Fibroblast of skin of right biceps (primary cell): Measurements from ENCODE around the gene LRRC39.
A peak's percentile ranks its signal among the peaks of the same experiment; 100 is the strongest.
"Not testable (repeated sequence)": the region's sequence is repeated elsewhere in the genome, so short reads cannot be mapped to it uniquely, and the experiment has no call there.

ENCODE experiments used
- DNase-seq: peaks from one replicate; pipeline ENCODE4 v3.0.0-alpha.2; 2013

LRRC39 gene

GRCh38 chr1:100178091-100178490, at the start of gene LRRC39:
Gene LRRC39 (minus strand): TSS chr1:100178256. CDS start chr1:100168516, 9,740 bp downstream.
- DNase-seq = no peak

- DNase-seq = no peak
Measured at GRCh38 chr1:100222428-100222827, 44.4 kb upstream of the LRRC39 start.

GRCh38 chr1:100219883-100220282, 41.8 kb upstream of the LRRC39 start:
- DNase-seq = peak; percentile 9

GRCh38 chr1:100219457-100219856, 41.4 kb upstream of the LRRC39 start:
- DNase-seq = no peak

GRCh38 chr1:100217834-100218233, 39.8 kb upstream of the LRRC39 start:
- DNase-seq = no peak

- DNase-seq = no peak
Measured at GRCh38 chr1:100215101-100215500, 37.0 kb upstream of the LRRC39 start.

GRCh38 chr1:100213141-100213540, 35.1 kb upstream of the LRRC39 start:
- no peak for DNase-seq

- no peak for DNase-seq
Measured at GRCh38 chr1:100206301-100206700, 28.2 kb upstream of the LRRC39 start.

GRCh38 chr1:100205593-100205992, 27.5 kb upstream of the LRRC39 start:
- DNase-seq = not testable (repeated sequence)

- DNase-seq = not testable (repeated sequence)
Measured at GRCh38 chr1:100205103-100205502, 27.0 kb upstream of the LRRC39 start.

GRCh38 chr1:100202703-100203102, 24.6 kb upstream of the LRRC39 start:
- not testable (repeated sequence) for DNase-seq

GRCh38 chr1:100200060-100200459, 22.0 kb upstream of the LRRC39 start:
- not testable (repeated sequence) for DNase-seq

GRCh38 chr1:100198596-100198995, 20.5 kb upstream of the LRRC39 start:
- DNase-seq = no peak

GRCh38 chr1:100188617-100189016, 10.6 kb upstream of the LRRC39 start:
- peak; percentile 59 for DNase-seq

- peak; percentile 3 for DNase-seq
Measured at GRCh38 chr1:100187912-100188311, 9.9 kb upstream of the LRRC39 start.

GRCh38 chr1:100184536-100184935, 6.5 kb upstream of the LRRC39 start:
- no peak for DNase-seq

GRCh38 chr1:100183370-100183769, 5.3 kb upstream of the LRRC39 start:
- no peak for DNase-seq

GRCh38 chr1:100177295-100178041, 588 bp downstream of the LRRC39 start:
- DNase-seq = no peak

GRCh38 chr1:100168051-100168450, 10.0 kb downstream of the LRRC39 start:
- DNase-seq = no peak

GRCh38 chr1:100164702-100165101, 13.4 kb downstream of the LRRC39 start:
- DNase-seq = no peak

GRCh38 chr1:100164216-100164615, 13.8 kb downstream of the LRRC39 start:
- peak; percentile 77 for DNase-seq

GRCh38 chr1:100162881-100163280, 15.2 kb downstream of the LRRC39 start:
- DNase-seq = no peak

- DNase-seq = no peak
Measured at GRCh38 chr1:100152271-100152670, 25.8 kb downstream of the LRRC39 start.

GRCh38 chr1:100151679-100152078, 26.4 kb downstream of the LRRC39 start:
- no peak for DNase-seq

GRCh38 chr1:100147875-100148274, 30.2 kb downstream of the LRRC39 start:
- no peak for DNase-seq
